ENCODE data around the gene GPER1.
"Not testable (repeated sequence)": the region's sequence is repeated elsewhere in the genome, so short reads cannot be mapped to it uniquely, and the experiment has no call there.

GPER1 gene

GRCh38 chr7:1141651-1142050, 53.7 kb downstream of the GPER1 start:
- DNase-seq (ENCODE audit: low read depth, low spot score): no peak

DNA sequence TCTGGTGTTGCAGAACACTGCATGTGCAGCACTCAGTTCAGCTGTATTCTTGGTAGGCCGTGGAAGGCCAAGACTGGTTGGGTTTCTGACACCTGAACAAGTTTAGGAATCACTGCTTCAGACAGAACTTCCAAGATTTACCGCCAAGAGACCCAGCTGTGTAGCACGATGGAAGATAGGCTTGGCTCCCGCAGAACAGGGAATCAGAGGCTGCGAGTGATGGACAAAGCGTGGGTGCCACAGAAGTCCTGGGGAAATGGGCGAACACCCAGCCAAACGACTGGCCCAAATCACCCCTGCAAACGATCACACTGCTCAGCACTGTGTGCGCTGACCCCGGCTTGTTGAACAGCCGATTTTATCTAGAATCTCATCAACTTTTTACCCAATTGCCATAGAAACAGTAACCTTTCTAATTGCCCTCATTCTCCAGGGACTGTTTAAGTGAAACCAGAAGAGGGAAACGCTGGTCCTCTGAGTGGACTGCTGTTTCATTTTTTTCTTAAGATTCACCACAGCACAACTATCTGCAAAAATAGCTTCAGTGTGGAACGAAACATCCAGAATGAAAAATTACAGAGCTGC, 54.2 kb downstream of the GPER1 start:
- DNase-seq (ENCODE audit: low read depth, low spot score): no peak

DNA sequence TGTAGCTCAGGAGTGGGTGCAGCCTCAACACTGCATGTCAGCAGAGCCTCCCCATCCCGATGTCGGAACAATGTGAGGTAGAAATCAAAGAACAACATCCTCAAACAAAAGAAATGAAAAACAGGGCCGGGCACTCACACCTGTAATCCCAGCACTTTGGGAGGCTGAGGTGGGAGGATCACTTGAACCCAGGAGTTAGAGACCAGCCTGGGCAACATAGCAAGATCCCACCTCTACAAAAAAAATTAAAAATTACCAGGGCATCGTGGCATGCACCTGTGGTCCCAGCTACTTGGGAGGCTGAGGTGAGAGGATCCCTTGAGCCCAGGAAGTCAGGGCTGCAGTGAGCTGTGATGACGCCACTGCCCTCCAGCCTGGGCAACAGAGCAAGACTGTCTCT, 55.1 kb downstream of the GPER1 start:
- not testable (repeated sequence) for DNase-seq (ENCODE audit: low read depth, low spot score)
